Measurements from ENCODE around the gene ZNF148. TPM values are rescaled to one million over a fixed set of nuclear protein-coding genes. Genes with fewer than 3 reads are reported as not detected.
A peak's percentile ranks its signal among the peaks of the same experiment; 100 is the strongest.

Gene ZNF148
- total RNA-seq, 1 experiment from 2014 or later = 21.5 TPM

DNA sequence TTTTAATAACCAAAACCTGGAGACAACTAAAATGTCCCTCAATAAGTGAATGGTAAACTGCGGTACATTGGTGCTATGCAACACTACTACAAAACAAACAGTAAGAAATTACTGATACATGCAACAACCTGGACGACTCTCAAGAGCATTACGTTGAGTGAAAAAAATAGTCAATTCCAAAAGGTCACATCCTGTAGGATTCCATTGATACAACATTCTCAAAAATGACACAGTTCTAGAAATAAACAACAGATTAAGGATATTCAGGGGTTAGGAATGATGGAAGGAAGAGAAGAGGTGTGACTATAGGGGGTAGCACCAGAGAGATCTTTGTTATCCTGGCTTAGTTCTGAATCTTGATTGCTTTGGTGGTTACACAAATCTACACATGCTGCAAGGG is 72.2 kb downstream of the ZNF148 start:
- in situ Hi-C loops (cut with HindIII; ENCODE audit: low sequenced_read_pairs) = no loop called here
- no peak for DNase-seq (ENCODE audit: low spot score)

DNA sequence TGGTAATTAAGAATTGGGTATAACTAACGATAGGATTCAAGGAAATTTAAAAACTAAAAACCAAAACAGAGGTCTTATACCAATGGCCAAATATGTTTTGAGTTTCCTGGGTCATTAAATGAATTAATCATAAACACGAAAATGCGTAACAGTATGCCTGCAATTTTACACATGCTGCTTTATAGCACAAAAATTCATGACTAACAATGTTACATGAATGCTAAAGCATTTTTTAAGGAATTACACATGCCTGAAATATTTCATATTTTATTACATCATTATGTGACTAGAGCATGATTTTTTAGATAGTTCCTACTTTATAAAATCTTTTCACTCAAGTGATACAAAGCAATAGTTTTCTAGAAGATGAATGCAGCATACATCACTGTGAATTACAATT is 74.7 kb downstream of the ZNF148 start:
- in situ Hi-C loops (cut with HindIII; ENCODE audit: low sequenced_read_pairs) = no loop called here
- DNase-seq (ENCODE audit: low spot score) = no peak

GRCh38 chr3:125294411-125294810 is 80.7 kb downstream of the ZNF148 start:
- in situ Hi-C loops (cut with HindIII; ENCODE audit: low sequenced_read_pairs) = no loop called here
- no peak for DNase-seq (ENCODE audit: low spot score)

GRCh38 chr3:125292015-125292414 is 83.1 kb downstream of the ZNF148 start:
- in situ Hi-C loops (cut with HindIII; ENCODE audit: low sequenced_read_pairs) = no loop called here
- no peak for DNase-seq (ENCODE audit: low spot score)

GRCh38 chr3:125289429-125289981 is 85.6 kb downstream of the ZNF148 start:
- DNase-seq (ENCODE audit: low spot score) = no peak
- in situ Hi-C loops (cut with HindIII; ENCODE audit: low sequenced_read_pairs) = no loop called here

DNA sequence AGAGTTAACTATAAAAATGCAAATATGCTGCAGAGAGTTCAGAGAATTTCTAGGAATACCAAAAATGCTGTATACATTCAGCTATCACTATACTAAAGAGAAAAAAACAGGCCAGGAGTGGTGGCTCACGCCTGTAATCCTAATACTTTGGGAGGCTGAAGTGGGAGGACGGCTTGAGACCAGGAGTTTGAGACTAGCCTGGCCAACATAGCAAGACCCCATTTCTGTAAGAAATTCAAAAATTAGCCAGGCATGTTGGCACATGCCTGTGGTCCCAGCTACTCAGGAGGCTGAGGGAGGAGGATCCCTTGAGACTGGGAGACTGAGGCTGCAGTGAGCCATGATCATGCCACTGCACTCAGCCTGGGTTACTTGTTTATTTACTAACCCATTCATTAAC is 87.9 kb downstream of the ZNF148 start:
- no peak for DNase-seq (ENCODE audit: low spot score)
- in situ Hi-C loops (cut with HindIII; ENCODE audit: low sequenced_read_pairs) = no loop called here

GRCh38 chr3:125281381-125281780 is 93.7 kb downstream of the ZNF148 start:
- no peak for DNase-seq (ENCODE audit: low spot score)
- in situ Hi-C loops (cut with HindIII; ENCODE audit: low sequenced_read_pairs) = no loop called here

DNA sequence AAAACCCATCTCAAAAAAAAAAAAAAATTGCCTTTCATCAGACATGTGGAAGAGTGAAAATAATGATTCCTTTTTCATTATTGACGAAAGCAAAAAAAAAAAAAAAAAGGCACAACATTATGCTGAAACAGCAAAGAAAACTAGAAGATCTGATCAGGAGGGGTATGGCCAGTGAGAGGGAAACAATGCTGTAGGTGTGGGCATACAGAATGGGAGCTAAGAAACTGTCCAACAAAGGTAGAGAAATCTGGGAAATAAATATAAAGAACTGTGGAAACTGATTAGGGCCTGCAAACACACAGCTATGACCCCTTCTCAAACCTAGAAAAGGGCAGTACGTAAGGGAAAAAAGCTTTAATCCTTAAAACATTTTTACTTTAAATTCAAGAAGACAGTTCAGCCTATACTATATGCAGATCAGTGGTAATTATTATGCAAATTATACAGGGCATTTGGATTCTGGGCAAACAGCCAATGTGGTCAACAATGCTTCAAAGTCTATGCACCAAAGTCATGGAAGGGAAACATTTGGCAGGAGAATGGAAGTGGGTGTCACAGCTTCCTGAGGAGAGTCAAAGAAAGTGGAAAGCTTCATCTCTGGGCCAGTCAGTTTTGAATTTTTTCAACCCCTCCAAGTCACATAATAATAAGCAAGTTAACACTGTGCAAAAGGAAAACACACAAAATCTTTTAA is 94.3 kb downstream of the ZNF148 start:
- in situ Hi-C loops (cut with HindIII; ENCODE audit: low sequenced_read_pairs) = no loop called here
- DNase-seq (ENCODE audit: low spot score) = peak; percentile 52

DNA sequence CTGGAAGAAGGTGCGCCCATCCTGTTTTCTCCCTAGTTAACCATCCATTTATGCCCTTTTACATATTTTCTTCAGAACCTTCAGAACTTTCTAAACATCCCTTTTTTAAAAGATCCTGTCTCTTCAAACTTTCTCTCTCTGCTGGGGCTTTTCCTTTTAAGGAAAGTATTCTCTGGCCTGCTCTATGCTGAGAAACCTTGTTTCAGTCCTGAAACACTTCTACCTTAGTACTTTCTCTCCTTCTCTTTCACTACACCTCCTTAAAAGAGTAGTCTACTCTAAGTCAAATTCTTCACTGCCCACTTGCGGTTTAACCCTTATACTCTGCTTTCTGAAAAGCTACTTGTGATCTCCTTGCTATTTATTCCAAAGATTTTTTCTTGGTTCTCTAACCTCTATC is 97.0 kb downstream of the ZNF148 start:
- no peak for DNase-seq (ENCODE audit: low spot score)
- in situ Hi-C loops (cut with HindIII; ENCODE audit: low sequenced_read_pairs) = no loop called here

DNA sequence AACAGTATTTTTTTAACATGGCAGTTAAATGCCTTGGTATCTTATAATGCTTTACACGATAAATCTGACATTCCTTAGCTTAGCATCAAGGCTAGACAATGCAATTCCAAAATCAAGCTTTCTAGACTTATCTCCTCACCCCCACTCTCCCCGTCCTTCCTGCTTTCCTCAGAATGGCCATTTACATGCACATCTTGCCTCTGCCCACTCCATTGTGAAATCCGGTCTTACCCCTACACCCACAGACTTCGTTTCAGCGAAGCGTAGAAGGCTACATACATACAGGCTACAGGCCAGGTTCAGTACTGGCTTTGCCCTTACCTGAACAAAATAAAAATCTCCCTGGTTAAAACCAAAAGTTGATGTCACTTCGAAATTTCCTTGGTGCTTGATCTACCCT is 104.0 kb downstream of the ZNF148 start:
- DNase-seq (ENCODE audit: low spot score) = no peak
- in situ Hi-C loops (cut with HindIII; ENCODE audit: low sequenced_read_pairs) = no loop called here

DNA sequence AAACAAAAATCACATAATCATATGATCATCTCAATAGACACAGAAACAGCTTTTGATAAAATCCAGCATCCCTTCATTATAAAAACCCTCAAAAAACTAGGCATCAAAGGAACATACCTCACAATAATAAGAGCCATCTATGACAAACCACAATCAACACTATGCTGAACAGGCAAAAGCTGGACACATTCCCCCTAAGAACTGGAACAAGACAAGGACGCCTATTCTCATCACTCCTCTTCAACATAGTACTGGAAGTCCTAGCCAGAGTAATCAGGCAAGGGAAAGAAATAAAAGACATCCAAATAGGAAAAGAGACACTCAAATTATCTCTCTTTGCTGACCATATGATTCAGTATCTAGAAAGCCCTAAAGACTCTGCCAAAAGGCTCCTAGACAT is 107.7 kb downstream of the ZNF148 start:
- in situ Hi-C loops (cut with HindIII; ENCODE audit: low sequenced_read_pairs) = no loop called here
- peak; percentile 45 for DNase-seq (ENCODE audit: low spot score)

- peak; percentile 85 for DNase-seq (ENCODE audit: low spot score)
- in situ Hi-C loops (cut with HindIII; ENCODE audit: low sequenced_read_pairs) = no loop called here
These were observed 108.2 kb downstream of the ZNF148 start for GRCh38 chr3:125266971-125267370.

DNA sequence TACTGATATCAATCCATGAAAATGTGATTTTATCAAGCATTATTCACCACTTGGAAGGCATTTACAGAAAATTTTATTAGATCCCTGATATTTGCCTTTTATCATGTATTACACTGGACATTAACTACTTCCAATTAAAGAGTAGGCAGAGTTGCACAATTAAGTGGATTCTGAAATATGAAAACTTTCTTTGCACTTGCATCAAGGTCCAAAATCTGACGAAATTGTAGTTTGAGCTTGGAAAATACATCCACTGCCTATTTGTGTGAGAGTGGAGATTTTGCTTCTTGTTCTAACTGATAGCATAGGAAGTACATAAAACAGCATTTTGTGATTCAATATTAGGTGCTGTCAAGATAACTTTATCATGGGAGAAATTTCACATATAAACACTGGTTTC is 113.0 kb downstream of the ZNF148 start:
- no peak for DNase-seq (ENCODE audit: low spot score)

GRCh38 chr3:125261031-125261430 is 114.1 kb downstream of the ZNF148 start:
- in situ Hi-C loops (cut with HindIII; ENCODE audit: low sequenced_read_pairs) = no loop called here
- DNase-seq (ENCODE audit: low spot score) = no peak

More for the DNA sequence above, 113.0 kb downstream of the ZNF148 start:
- in situ Hi-C loops (cut with HindIII; ENCODE audit: low sequenced_read_pairs) = no loop called here

DNA sequence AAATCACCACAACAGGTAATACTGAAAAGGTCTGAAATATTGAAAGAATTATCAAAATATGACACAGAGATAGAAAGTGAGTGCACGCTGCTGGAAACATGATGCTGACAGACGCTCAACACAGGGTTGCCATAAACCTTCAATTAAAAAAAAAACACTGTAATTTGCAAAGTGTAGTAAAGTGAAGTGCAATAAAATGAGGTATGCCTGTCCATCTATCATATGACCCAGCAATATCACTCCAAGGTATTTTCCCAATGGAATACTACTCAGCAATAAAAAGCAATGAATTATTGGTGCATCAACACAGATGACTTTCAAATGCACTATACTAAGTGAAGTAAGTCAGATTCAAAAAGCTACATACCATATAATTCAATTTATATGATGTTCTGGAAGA is 115.0 kb downstream of the ZNF148 start:
- in situ Hi-C loops (cut with HindIII; ENCODE audit: low sequenced_read_pairs) = no loop called here
- no peak for DNase-seq (ENCODE audit: low spot score)

GRCh38 chr3:125257536-125257935 is 117.6 kb downstream of the ZNF148 start:
- in situ Hi-C loops (cut with HindIII; ENCODE audit: low sequenced_read_pairs) = no loop called here
- no peak for DNase-seq (ENCODE audit: low spot score)

DNA sequence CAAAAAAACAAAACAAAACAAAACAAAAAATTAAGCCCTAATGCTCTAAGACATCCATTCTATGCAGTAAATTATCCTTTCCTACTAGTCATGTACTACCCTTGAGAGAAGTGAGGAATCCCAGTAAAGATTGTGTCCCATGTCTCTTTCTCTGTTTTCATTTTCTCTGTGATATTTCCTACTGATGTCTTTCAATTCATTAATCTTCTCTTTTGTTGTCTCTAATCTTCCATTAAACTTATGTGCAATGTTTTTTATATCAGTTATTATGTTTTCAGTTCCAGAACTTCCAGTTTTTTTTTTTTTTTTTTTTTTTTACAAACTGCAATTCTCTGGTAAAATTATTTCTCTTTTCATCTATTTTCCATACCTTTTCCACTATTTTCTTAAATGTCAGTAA is 118.5 kb downstream of the ZNF148 start:
- no peak for DNase-seq (ENCODE audit: low spot score)
- in situ Hi-C loops (cut with HindIII; ENCODE audit: low sequenced_read_pairs) = no loop called here

GRCh38 chr3:125250973-125251372 is 124.2 kb downstream of the ZNF148 start:
- DNase-seq (ENCODE audit: low spot score) = no peak
- in situ Hi-C loops (cut with HindIII; ENCODE audit: low sequenced_read_pairs) = no loop called here

- DNase-seq (ENCODE audit: low spot score) = no peak
- in situ Hi-C loops (cut with HindIII; ENCODE audit: low sequenced_read_pairs) = no loop called here
These were observed 128.9 kb downstream of the ZNF148 start for GRCh38 chr3:125246237-125246636.

DNA sequence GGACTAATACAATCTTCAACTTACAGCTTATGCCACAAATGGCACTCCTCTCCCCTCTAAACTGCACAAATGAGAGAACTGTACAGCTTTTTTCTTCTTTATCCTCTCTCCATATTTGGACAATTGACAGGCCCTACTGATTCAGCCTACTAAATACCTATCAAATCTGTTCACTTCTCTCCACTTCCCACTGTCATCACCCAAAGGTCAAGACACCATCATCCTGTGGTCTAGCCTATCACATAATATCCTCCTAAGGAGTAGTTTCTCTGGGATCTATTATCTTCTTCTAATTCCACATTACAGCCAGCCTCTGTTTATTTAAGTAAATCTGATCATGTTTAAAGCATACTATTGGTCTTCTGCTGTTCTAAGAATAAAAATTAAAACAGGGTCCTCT is 129.6 kb downstream of the ZNF148 start:
- no peak for DNase-seq (ENCODE audit: low spot score)
- in situ Hi-C loops (cut with HindIII; ENCODE audit: low sequenced_read_pairs) = no loop called here

DNA sequence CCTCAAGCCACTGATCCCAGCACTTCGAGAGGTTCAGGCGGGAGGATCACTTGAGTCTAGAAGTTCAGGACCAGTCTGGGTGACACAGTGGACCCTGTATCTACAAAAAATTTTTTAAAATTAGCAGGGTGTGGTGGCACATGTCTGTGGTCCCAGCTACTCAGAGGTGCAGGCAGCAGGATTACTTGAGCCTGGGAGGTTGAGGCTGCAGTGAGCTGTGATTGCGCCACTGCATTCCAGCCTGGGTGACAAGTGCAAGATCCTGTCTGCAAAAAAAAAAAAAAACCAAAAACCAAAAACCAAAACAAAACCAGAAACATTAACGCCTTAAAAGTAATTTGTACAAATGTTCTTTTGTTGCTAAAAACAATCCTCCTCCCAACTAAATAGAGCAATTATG is 134.6 kb downstream of the ZNF148 start:
- no peak for DNase-seq (ENCODE audit: low spot score)
- in situ Hi-C loops (cut with HindIII; ENCODE audit: low sequenced_read_pairs) = no loop called here
